Naive thymus-derived CD8-positive, alpha-beta T cell (primary cell): ENCODE results near the gene DNAH6. TPM values are rescaled to one million over a fixed set of nuclear protein-coding genes. Genes with fewer than 3 reads are reported as not detected.

Experiments
- ATAC-seq, 2 donors: fragments of 150-1000 bp; cut with Tn5 transposase in 1 of 2; sonication (Bioruptor Pico), chemical (Tn5 transposase) in 1 of 2; 1 replicate in 1 of 2; 2 replicates in 1 of 2; pipeline ENCODE4 v1.10.0; 2021; ENCODE audit warnings: mild to moderate bottlenecking in 2 of 2, moderate library complexity in 2 of 2
- POLR2A ChIA-PET: fragments of 350-600 bp; sonication (Branson Sonifier 250); formaldehyde crosslinking; loops from one replicate; lab custom pipeline; 2021; ENCODE audit warnings: antibody characterized with exemption; lab: Charles Lee
- DNase-seq, 10 donors: peaks; one replicate each; pipeline versions ENCODE4 v3.0.0 to v3.0.0-alpha.2; 2020 to 2022
- H3K27ac Mint-ChIP-seq, 10 donors: one replicate each; pipeline ENCODE4 v1.8.0; 2020 to 2022; ENCODE audit warnings: mild to moderate bottlenecking in 10 of 10, mixed read lengths in 10 of 10, moderate library complexity in 4 of 10, inconsistent platforms in 1 of 10
- H3K27me3 Mint-ChIP-seq, 5 donors: one replicate each; pipeline ENCODE4 v1.8.0; 2021 to 2022; ENCODE audit warnings: mixed read lengths in 5 of 5
- H3K36me3 Mint-ChIP-seq, 3 donors: one replicate each; pipeline ENCODE4 v1.8.0; 2020 to 2022; ENCODE audit warnings: mixed read lengths in 3 of 3, mild to moderate bottlenecking in 2 of 3, inconsistent platforms in 1 of 3
- H3K4me1 Mint-ChIP-seq, 4 donors: one replicate each; pipeline ENCODE4 v1.8.0; 2021 to 2022; ENCODE audit warnings: mixed read lengths in 4 of 4
- H3K4me3 Mint-ChIP-seq, 10 donors: one replicate each; pipeline ENCODE4 v1.8.0; 2020 to 2022; ENCODE audit warnings: mild to moderate bottlenecking in 10 of 10, mixed read lengths in 10 of 10, moderate library complexity in 6 of 10, inconsistent platforms in 1 of 10
- H3K9me3 Mint-ChIP-seq, 9 donors: one replicate each; pipeline ENCODE4 v1.8.0; 2020 to 2022; ENCODE audit warnings: mixed read lengths in 9 of 9, mild to moderate bottlenecking in 3 of 9, inconsistent platforms in 1 of 9, moderate library complexity in 1 of 9
- polyA plus RNA-seq, 3 donors: library from polyadenylated mRNA; unstranded; fragments of 300-500 nt; fragmentation: Illumina TruSeq; gene quantifications; one replicate each; pipeline ENCODE4 v1.2.3, GENCODE V29; 2021
- total RNA-seq, 8 experiments: library from RNA in 2 of 8; stranded (reverse) in 2 of 8; gene quantifications; one replicate each; pipeline ENCODE4 v1.2.3 and lab custom pipeline; 2021 to 2026

Gene DNAH6
- total and polyA plus RNA-seq, 5 experiments from 2014 or later, result 0.74 to 1.6 (median 1.2) TPM

DNA sequence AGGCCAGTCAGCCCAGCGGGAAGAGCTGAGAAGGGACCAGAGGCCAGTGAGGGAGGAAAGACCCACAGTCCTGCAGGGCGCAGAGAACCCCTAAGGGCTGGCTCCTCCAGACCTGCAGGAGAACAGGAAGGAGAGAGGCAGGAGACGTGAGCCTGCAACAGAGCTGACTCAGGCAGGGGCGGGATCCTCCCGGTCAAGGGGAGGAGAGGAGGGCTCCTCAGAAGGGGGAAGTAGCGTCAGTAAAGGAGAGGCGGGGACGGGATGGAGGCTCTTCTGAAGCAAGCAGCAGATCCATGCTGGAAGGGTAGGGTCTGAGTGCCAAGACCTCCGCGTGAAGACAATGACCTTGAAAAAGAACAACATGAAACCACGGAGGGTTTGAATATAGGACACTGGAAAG, 313.8 kb downstream of the DNAH6 start:
- Mint-ChIP-seq H3K36me3 (peaks cover 5 to 49% (median 32%) of the 10 kb centered on the region in 3 donors), H3K4me3 (no peak overlapping the region), H3K27ac (no peak overlapping the region), H3K9me3 (peaks cover 0 to 2% (median 0%) of the 10 kb centered on the region in 9 donors), H3K4me1 (peaks cover 9 to 37% (median 19%) of the 10 kb centered on the region in 4 donors), H3K27me3 (no peaks in the 10 kb centered on the region)
- ATAC-seq (no peak), DNase-seq (no peak)
- POLR2A ChIA-PET, result interaction anchor here (0.7 to 6.2 kb wide), 2 partner anchors 10 to 16 kb away, joined by 4 to 36 read pairs; no protein-coding TSS in a partner anchor

DNA sequence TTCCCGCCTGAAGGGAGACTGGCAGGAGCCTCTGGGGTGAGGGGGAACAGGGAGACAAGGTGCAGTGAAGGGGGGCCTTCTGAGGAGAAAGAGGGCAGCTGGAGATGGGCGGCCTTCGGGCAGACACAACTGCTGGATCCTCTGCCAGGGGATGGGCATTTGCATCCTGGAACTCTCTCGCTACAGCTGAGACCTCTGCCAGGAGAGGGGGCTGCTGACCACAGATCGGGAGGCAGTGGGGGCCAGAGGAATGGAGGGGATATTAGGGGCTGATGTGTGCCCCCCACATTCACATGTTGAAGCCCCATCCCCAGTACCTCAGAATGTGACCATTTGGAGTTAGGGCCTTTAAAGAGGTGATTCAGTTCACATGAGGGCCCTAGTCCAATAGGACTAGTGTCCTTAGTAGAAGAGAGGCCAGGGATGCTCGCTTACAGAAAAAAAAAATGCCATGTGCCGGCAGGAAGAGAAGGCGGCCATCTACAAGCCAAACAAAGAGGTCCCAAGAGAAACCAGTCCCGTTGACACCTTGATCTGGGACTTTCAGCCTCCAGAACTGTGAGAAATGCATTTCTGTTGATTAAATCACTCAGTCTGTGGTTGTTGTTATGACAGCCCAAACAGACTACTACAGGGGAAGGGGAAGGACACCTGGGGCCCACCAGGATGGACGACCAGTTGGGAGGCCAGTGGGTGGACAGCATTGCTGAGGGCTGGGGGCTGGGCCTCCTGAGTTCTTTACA, 314.6 kb downstream of the DNAH6 start:
- no peak overlapping the region for H3K27ac Mint-ChIP-seq
- peak overlapping the region in 6 of 10 donors; percentile 25 to 85 (median 46) for H3K4me3 Mint-ChIP-seq
- POLR2A ChIA-PET, result interaction anchor here (0.7 to 3.5 kb wide), 8 partner anchors 10 to 64 kb away, joined by 3 to 33 read pairs (median 8); no protein-coding TSS in a partner anchor
- H3K4me1 Mint-ChIP-seq, result peaks cover 10 to 38% (median 22%) of the 10 kb centered on the region in 4 donors
- peaks cover 8 to 53% (median 33%) of the 10 kb centered on the region in 3 donors for H3K36me3 Mint-ChIP-seq
- peak; percentile 23 to 33 for ATAC-seq
- H3K27me3 Mint-ChIP-seq, result no peaks in the 10 kb centered on the region
- peaks cover 0 to 5% (median 1%) of the 10 kb centered on the region in 9 donors for H3K9me3 Mint-ChIP-seq
- no peak for DNase-seq

DNA sequence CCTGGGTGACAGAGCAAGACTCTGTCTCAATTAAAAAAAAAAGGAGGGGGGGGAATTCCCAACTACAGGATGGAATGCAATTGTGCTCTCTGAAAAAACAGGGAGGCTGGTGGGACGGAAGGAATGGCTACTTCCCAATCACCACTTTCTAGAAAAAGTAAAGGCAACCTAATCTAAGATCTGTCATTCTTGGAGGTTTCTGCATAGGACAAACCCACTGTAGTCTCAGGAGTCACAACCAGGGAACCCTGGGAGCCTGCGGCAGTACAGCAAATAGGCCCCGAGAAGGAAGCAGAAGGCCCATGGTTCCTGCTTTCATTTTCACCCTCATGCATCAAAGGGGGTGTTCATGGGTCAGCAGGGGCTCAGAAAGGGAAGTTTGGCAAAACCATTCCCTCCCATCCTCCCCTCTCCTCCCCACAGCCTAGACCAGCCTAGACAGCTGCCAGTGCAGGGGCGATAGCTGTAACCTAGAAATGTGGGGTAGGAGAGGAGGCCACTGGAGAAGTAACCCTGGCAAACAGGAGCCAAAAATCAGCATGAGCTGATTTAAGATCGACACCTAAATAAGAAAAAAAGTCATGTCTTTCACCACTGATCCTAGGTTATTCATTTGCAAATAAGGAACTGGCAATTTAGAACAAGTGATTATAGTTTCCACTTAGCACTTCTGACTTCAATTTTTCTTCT, 316.6 kb downstream of the DNAH6 start:
- ATAC-seq (peak; percentile 51 to 52), DNase-seq (peak in 2 of 10 donors; percentile 22 to 30)
- POLR2A ChIA-PET, result interaction anchor here (0.6 to 3.5 kb wide), 12 partner anchors 10 to 567 kb away, joined by 3 to 33 read pairs (median 6); no protein-coding TSS in a partner anchor

DNA sequence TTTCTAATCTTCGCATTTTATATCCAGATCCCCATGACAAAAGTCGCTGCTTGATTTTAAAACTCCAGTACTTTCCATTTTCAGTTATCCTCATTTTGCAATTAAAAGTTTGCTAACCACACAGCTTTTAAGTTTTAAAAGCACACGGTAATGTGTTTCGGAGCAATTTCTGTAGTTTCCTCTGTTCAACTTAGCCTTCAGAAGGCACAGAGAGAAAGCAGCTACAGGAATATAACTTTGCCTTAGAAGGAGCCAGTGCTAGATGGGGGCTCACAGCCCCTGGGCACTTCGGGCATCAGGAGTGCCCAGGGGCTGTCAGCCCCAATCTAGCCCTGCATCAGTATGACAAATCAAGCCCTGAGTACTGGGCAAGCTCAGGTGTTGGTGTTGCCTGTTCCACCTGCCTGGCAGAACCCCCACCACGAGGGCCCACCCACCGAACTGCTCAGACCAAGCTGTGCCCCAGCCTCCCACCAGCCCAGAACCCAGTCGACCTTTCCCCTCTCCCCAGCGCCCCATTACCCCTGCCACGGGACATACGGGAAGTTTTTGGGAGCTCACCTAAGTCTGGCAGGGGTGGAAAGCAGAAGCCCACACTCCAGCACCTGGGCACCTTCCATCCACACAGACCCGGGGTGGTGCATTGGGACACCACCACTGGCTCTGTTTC, 317.3 kb downstream of the DNAH6 start:
- Mint-ChIP-seq H3K4me3 (peak overlapping the region in 8 of 10 donors; percentile 49 to 85 (median 82)), H3K27ac (no peak overlapping the region), H3K4me1 (peaks cover 32 to 51% (median 35%) of the 10 kb centered on the region in 4 donors), H3K36me3 (peaks cover 18 to 59% (median 43%) of the 10 kb centered on the region in 3 donors), H3K9me3 (peaks cover 0 to 14% (median 9%) of the 10 kb centered on the region in 9 donors), H3K27me3 (no peaks in the 10 kb centered on the region)
- peak; percentile 51 to 54 for ATAC-seq
- POLR2A ChIA-PET, result interaction anchor here (0.7 to 3.5 kb wide), 10 partner anchors 9 to 73 kb away, joined by 3 to 33 read pairs (median 8); no protein-coding TSS in a partner anchor
- DNase-seq, result peak in 1 of 10 donors; percentile 18

More for the DNA sequence above, 316.6 kb downstream of the DNAH6 start:
- peaks cover 18 to 58% (median 41%) of the 10 kb centered on the region in 3 donors for H3K36me3 Mint-ChIP-seq
- H3K9me3 Mint-ChIP-seq, result peaks cover 0 to 14% (median 9%) of the 10 kb centered on the region in 9 donors
- H3K27ac Mint-ChIP-seq, result no peak overlapping the region
- H3K4me3 Mint-ChIP-seq, result peak overlapping the region in 8 of 10 donors; percentile 49 to 85 (median 82)
- H3K27me3 Mint-ChIP-seq, result no peaks in the 10 kb centered on the region
- peaks cover 25 to 44% (median 31%) of the 10 kb centered on the region in 4 donors for H3K4me1 Mint-ChIP-seq

DNA sequence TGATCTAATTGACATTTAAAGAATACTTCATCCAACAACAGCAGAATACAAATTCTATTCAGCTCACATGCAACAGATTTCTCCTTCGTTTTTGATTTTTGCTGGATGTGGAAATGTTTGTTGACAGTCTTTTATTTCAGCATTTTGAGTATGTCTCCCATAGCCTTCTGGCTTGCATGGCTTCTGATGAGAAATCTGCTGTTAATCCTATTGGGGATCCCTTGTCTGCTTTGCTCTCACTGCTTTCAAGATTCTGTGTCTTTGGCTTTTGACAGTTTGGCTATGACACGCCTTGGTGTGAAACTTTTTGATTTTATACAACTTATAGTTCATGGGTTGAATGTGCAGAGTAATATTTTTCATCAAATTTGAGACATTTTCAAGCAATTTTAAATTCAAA, 319.9 kb downstream of the DNAH6 start:
- peak overlapping the region in 7 of 10 donors; percentile 10 to 37 (median 23) for H3K4me3 Mint-ChIP-seq
- H3K27me3 Mint-ChIP-seq, result no peaks in the 10 kb centered on the region
- peaks cover 57 to 76% (median 59%) of the 10 kb centered on the region in 4 donors for H3K4me1 Mint-ChIP-seq
- peaks cover 0 to 14% (median 9%) of the 10 kb centered on the region in 9 donors for H3K9me3 Mint-ChIP-seq
- POLR2A ChIA-PET, result interaction anchor here (0.7 to 5.1 kb wide), 2 partner anchors 13 to 72 kb away, joined by 3 to 44 read pairs; no protein-coding TSS in a partner anchor
- peak overlapping the region in 8 of 10 donors; percentile 43 to 93 (median 77) for H3K27ac Mint-ChIP-seq
- ATAC-seq (no peak), DNase-seq (no peak)
- peaks cover 18 to 76% (median 50%) of the 10 kb centered on the region in 3 donors for H3K36me3 Mint-ChIP-seq

DNA sequence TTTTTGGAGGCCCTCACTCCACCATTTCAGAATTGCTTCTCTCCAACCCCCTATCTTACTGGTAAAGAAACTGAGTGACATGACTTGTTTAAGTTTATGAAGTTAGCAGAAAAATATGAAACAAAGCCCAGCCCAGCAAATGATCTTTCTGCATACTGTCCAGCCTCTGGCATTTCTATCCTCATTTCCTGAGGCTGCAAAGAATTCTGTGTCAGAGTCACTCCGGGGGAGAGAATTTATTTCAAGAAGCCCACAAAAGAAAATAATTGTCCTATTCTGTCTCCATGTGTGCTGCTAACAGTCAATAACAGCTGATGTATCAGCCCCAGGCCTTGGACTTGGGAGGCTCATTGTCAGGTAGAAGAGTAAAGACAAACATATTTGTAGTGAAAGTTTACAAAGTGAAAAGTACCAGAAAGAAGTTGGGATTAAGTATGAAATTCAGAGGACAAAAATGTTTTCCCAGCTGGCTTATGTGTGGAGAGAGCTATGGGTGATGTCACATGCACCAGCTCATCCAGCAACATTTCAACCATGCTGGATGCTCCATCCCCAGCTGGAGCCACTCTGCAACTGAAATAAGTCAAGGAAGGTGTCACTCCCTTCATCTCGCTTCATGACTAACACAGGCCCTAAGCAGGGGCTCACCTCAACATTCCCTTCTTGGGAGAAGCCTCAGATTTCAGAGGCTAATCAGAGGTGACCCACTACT, 322.3 kb downstream of the DNAH6 start:
- peaks cover 18 to 70% (median 61%) of the 10 kb centered on the region in 3 donors for H3K36me3 Mint-ChIP-seq
- POLR2A ChIA-PET, result interaction anchor here (0.6 to 16.4 kb wide), 8 partner anchors 10 to 88 kb away, joined by 3 to 247 read pairs (median 4); no protein-coding TSS in a partner anchor
- DNase-seq (no peak), ATAC-seq (no peak)
- peaks cover 57 to 90% (median 81%) of the 10 kb centered on the region in 4 donors for H3K4me1 Mint-ChIP-seq
- no peaks in the 10 kb centered on the region for H3K27me3 Mint-ChIP-seq
- H3K27ac Mint-ChIP-seq, result peak overlapping the region; percentile 93 to 98 (median 96)
- H3K9me3 Mint-ChIP-seq, result peaks cover 0 to 14% (median 9%) of the 10 kb centered on the region in 9 donors
- peak overlapping the region in 9 of 10 donors; percentile 25 to 92 (median 78) for H3K4me3 Mint-ChIP-seq

DNA sequence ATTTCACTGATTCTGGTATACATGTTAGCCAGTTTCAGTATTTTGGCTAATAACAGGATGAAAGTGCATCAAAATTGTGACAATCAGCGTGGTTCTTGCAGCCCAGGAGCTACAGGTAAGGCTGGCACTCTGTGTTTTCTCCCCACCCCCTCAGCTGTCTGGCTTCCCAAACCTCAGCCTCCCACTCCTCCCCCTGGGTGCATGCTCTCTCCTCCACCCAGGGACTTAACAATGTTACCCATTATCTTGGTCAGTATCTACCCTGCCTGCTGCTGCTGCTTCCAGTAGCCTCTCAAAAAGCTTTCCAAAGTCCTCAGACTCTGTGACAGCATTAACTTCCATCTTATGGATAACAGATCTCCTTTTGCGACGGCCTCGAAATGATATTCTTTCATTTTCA, 323.6 kb downstream of the DNAH6 start:
- Mint-ChIP-seq H3K27me3 (no peaks in the 10 kb centered on the region), H3K4me1 (peaks cover 60 to 93% (median 90%) of the 10 kb centered on the region in 4 donors), H3K9me3 (peaks cover 0 to 17% (median 10%) of the 10 kb centered on the region in 9 donors), H3K27ac (peak overlapping the region; percentile 93 to 98 (median 97)), H3K4me3 (peak overlapping the region; percentile 64 to 92 (median 82)), H3K36me3 (peaks cover 18 to 70% (median 67%) of the 10 kb centered on the region in 3 donors)
- POLR2A ChIA-PET, result interaction anchor here (1.0 to 16.4 kb wide), 6 partner anchors 9 to 87 kb away, joined by 3 to 247 read pairs (median 20); no protein-coding TSS in a partner anchor
- DNase-seq (no peak), ATAC-seq (peak in 1 of 2 donors; percentile 15)

DNA sequence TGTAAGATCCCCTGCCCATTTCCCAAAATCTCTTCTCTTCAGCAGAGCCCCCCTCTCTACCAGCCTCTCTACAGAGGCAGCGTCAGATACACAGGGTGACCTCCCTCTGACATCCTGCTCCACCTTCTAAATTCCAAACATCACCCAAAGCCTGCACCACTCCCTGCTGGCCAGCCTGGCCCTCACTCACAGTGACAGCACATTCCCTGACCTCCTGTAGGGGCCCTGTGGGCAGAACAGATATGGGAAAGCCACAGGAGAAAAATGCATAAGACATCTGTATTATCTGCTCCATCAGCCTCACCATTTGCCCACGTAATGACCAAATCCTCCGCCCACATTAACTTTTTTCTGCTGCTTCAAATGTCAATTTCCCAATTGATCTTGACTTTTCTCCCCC, 324.0 kb downstream of the DNAH6 start:
- peak overlapping the region; percentile 64 to 92 (median 82) for H3K4me3 Mint-ChIP-seq
- peaks cover 18 to 67% (median 65%) of the 10 kb centered on the region in 3 donors for H3K36me3 Mint-ChIP-seq
- POLR2A ChIA-PET, result interaction anchor here (1.0 to 16.4 kb wide), 11 partner anchors 8 to 86 kb away, joined by 3 to 247 read pairs (median 6); partner anchors contain the start of genes TMSB10 and TRABD2A
- peaks cover 60 to 93% (median 91%) of the 10 kb centered on the region in 4 donors for H3K4me1 Mint-ChIP-seq
- peak overlapping the region; percentile 93 to 98 (median 97) for H3K27ac Mint-ChIP-seq
- DNase-seq (peak in 1 of 10 donors; percentile 23), ATAC-seq (peak; percentile 10 to 17)
- no peaks in the 10 kb centered on the region for H3K27me3 Mint-ChIP-seq
- peaks cover 0 to 17% (median 10%) of the 10 kb centered on the region in 9 donors for H3K9me3 Mint-ChIP-seq

DNA sequence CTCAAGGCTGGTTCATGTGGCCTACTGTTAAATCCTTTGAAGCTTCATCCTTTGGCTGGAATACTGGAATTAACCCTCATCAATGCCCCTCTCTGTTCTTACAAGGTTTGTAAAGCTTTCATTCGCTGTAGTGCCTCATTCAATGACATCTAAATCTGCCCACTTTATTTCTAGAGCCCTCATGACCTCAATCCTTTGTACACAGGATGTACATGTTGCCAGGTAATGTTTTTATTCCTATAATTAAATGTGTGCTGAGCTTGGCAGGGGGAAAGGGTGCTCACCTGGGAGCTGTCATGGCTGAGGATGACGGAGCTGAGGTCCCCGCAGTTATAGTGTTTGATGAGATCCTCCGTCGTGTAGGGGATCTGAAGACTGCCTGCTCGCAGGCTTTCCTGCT, 325.3 kb downstream of the DNAH6 start:
- Mint-ChIP-seq H3K36me3 (peaks cover 8 to 55% (median 52%) of the 10 kb centered on the region in 3 donors), H3K9me3 (peaks cover 0 to 9% (median 2%) of the 10 kb centered on the region in 9 donors), H3K4me3 (peak overlapping the region; percentile 64 to 92 (median 82)), H3K27me3 (no peaks in the 10 kb centered on the region), H3K27ac (peak overlapping the region; percentile 93 to 98 (median 97)), H3K4me1 (peaks cover 59 to 94% (median 93%) of the 10 kb centered on the region in 4 donors)
- ATAC-seq (peak; percentile 21 to 65), DNase-seq (peak in 8 of 10 donors; percentile 41 to 82 (median 68))
- POLR2A ChIA-PET, result interaction anchor here (0.8 to 16.4 kb wide), 16 partner anchors 7 to 190 kb away, joined by 3 to 247 read pairs (median 6); partner anchors contain the start of genes TMSB10 and TRABD2A

DNA sequence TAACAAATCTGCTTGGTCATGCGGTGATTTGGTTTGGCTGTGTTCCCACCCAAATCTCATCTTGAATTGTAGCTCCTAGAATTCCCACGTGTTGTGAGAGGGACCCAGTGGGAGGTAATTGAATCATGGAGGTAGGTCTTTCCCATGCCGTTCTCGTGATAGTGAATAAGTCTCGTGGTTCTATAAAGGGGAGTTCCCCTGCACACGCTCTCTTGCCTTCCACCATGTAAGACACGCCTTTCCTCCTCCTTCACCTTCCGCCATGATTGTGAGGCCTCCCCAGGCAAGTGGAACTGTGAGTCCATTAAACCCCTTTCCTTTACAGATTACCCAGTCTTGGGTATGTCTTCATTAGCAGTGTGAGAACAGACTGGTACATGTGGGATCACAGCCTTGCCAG, 327.8 kb downstream of the DNAH6 start:
- peak in 1 of 10 donors; percentile 17 for DNase-seq
- Mint-ChIP-seq H3K27me3 (no peaks in the 10 kb centered on the region), H3K4me3 (peak overlapping the region in 9 of 10 donors; percentile 34 to 90 (median 78)), H3K27ac (peak overlapping the region; percentile 93 to 98 (median 97)), H3K9me3 (peaks cover 0 to 8% (median 0%) of the 10 kb centered on the region in 9 donors), H3K4me1 (peaks cover 60 to 96% (median 95%) of the 10 kb centered on the region in 4 donors), H3K36me3 (peaks cover under 1 to 34% (median 29%) of the 10 kb centered on the region in 3 donors)
- ATAC-seq, result no peak
- POLR2A ChIA-PET, result interaction anchor here (0.9 to 16.4 kb wide), 4 partner anchors 12 to 62 kb away, joined by 3 to 247 read pairs (median 17); no protein-coding TSS in a partner anchor
